ENCODE results near the gene KHDRBS2. TPM values are rescaled to one million over a fixed set of nuclear protein-coding genes. Genes with fewer than 3 reads are reported as not detected.

Gene KHDRBS2
- total and polyA plus RNA-seq, 2 donors (not counting 3 experiments of a cell fraction or from before 2014, with no cell fraction given): not detected

GRCh38 chr6:62296541-62296940, 10.5 kb upstream of the KHDRBS2 start:
- H3K4me3 ChIP-seq (replicated peaks in 1 of 3; ENCODE audit: insufficient read depth in 1 of 3, low read depth in 1 of 3, low read length in 3 of 3): no peak overlapping the region
- DNase-seq (ENCODE audit: low read depth, low spot score): no peak
- no peaks in the 10 kb centered on the region for H3K27me3 ChIP-seq (ENCODE audit: control insufficient read depth in 2 of 2, insufficient read depth in 2 of 2, low read length in 2 of 2)
- no TSS peak for BruUV-seq (replicated peaks)
- TF ChIP-seq EZH2 (IDR thresholded peaks at IDR 0.05; ENCODE audit: borderline replicate concordance, low read depth, low read length, severe bottlenecking) (no peak), JUN (IDR thresholded peaks at IDR 0.05; ENCODE audit: borderline replicate concordance, insufficient read depth, insufficient read length, low read depth) (no peak)
- no peak overlapping the region for H3K27ac ChIP-seq (ENCODE audit: insufficient read depth, low read depth, low read length)
- H3K4me1 ChIP-seq (ENCODE audit: control insufficient read depth, extremely low read depth, insufficient read depth, low read length): no peaks in the 10 kb centered on the region
- no peak overlapping the region for H3K9ac ChIP-seq (replicated peaks; ENCODE audit: extremely low read depth, insufficient read depth, low read length)
- H3K9me1 ChIP-seq (replicated peaks; ENCODE audit: control insufficient read depth, extremely low read depth, insufficient read depth, low read length): no peaks in the 10 kb centered on the region
- FAIRE-seq: no peak
- H4K20me1 ChIP-seq (replicated peaks; ENCODE audit: control insufficient read depth, extremely low read depth, insufficient read depth, low read length): no peaks in the 10 kb centered on the region
- no peak overlapping the region for H3K4me2 ChIP-seq (ENCODE audit: insufficient read depth, low read length)
- intact Hi-C loops (cut with micrococcal nuclease) (no loop called here), dilution Hi-C loops (cut with MboI; ENCODE audit: extremely low pct_ligation_motif_present, low sequenced_read_pairs) (no loop called here)
- H3K36me3 ChIP-seq (ENCODE audit: control insufficient read depth in 2 of 2, extremely low read depth in 1 of 2, insufficient read depth in 2 of 2, low read length in 2 of 2): no peaks in the 10 kb centered on the region
- POLR2A ChIA-PET: no interaction called here
- no peak overlapping the region for H2AFZ ChIP-seq (ENCODE audit: low read depth, low read length)
- H3K79me2 ChIP-seq (ENCODE audit: control insufficient read depth, insufficient read depth, low read length): no peaks in the 10 kb centered on the region
- CTCF ChIA-PET: no interaction called here
- no peaks in the 10 kb centered on the region for H3K9me3 ChIP-seq (replicated peaks; ENCODE audit: control insufficient read depth, insufficient read depth, low read length)

DNA sequence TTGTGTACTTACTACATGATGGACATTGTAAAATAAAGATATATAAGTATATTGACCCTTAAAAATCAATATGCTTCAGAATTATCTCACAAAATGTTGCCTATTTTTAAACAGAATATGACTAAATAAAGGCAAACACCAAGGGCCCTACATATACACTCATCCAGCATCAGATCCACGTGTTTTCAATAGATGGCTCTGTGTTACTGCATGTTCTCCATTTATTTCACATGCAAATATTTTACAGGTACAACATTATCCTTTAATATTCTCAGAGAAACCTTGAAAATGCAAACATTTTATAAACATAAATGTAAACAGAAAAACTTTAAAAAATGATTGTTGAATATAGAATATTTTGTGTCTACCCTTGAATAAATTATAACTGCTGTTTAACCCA, 2.9 kb upstream of the KHDRBS2 start:
- Histone ChIP-seq H3K4me2 (ENCODE audit: insufficient read depth, low read length) (no peak overlapping the region), H3K27me3 (ENCODE audit: control insufficient read depth in 2 of 2, insufficient read depth in 2 of 2, low read length in 2 of 2) (no peaks in the 10 kb centered on the region), H3K4me1 (ENCODE audit: control insufficient read depth, extremely low read depth, insufficient read depth, low read length) (no peaks in the 10 kb centered on the region), H3K9me1 (replicated peaks; ENCODE audit: control insufficient read depth, extremely low read depth, insufficient read depth, low read length) (no peaks in the 10 kb centered on the region), H2AFZ (ENCODE audit: low read depth, low read length) (no peak overlapping the region), H3K79me2 (ENCODE audit: control insufficient read depth, insufficient read depth, low read length) (no peaks in the 10 kb centered on the region), H3K27ac (ENCODE audit: insufficient read depth, low read depth, low read length) (no peak overlapping the region), H3K9me3 (replicated peaks; ENCODE audit: control insufficient read depth, insufficient read depth, low read length) (no peaks in the 10 kb centered on the region), H3K9ac (replicated peaks; ENCODE audit: extremely low read depth, insufficient read depth, low read length) (no peak overlapping the region), H3K36me3 (ENCODE audit: control insufficient read depth in 2 of 2, extremely low read depth in 1 of 2, insufficient read depth in 2 of 2, low read length in 2 of 2) (no peaks in the 10 kb centered on the region), H3K4me3 (replicated peaks in 1 of 3; ENCODE audit: insufficient read depth in 1 of 3, low read depth in 1 of 3, low read length in 3 of 3) (no peak overlapping the region), H4K20me1 (replicated peaks; ENCODE audit: control insufficient read depth, extremely low read depth, insufficient read depth, low read length) (no peaks in the 10 kb centered on the region)
- no TSS peak for BruUV-seq (replicated peaks)
- dilution Hi-C loops (cut with MboI; ENCODE audit: extremely low pct_ligation_motif_present, low sequenced_read_pairs): no loop called here
- TF ChIP-seq EZH2 (IDR thresholded peaks at IDR 0.05; ENCODE audit: borderline replicate concordance, low read depth, low read length, severe bottlenecking) (no peak), POLR2A (IDR thresholded peaks at IDR 0.05; ENCODE audit: low read depth, low read length) (no peak), MAX (IDR thresholded peaks at IDR 0.05; ENCODE audit: insufficient read depth, insufficient read length) (no peak), GATA2 (IDR thresholded peaks at IDR 0.05; ENCODE audit: insufficient read depth, insufficient read length, low read depth, low read length) (no peak), FOS (IDR thresholded peaks at IDR 0.05; ENCODE audit: borderline replicate concordance, insufficient read depth, low read length) (no peak), JUN (IDR thresholded peaks at IDR 0.05; ENCODE audit: borderline replicate concordance, insufficient read depth, insufficient read length, low read depth) (no peak)
- TF ChIP-seq, protein P1, sequence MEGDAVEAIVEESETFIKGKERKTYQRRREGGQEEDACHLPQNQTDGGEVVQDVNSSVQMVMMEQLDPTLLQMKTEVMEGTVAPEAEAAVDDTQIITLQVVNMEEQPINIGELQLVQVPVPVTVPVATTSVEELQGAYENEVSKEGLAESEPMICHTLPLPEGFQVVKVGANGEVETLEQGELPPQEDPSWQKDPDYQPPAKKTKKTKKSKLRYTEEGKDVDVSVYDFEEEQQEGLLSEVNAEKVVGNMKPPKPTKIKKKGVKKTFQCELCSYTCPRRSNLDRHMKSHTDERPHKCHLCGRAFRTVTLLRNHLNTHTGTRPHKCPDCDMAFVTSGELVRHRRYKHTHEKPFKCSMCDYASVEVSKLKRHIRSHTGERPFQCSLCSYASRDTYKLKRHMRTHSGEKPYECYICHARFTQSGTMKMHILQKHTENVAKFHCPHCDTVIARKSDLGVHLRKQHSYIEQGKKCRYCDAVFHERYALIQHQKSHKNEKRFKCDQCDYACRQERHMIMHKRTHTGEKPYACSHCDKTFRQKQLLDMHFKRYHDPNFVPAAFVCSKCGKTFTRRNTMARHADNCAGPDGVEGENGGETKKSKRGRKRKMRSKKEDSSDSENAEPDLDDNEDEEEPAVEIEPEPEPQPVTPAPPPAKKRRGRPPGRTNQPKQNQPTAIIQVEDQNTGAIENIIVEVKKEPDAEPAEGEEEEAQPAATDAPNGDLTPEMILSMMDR (IDR thresholded peaks at IDR 0.05; ENCODE audit: extremely low read depth in 1 of 2, insufficient read depth in 1 of 2, low read depth in 1 of 2, low read length in 2 of 2): no peak
- FAIRE-seq (no peak), DNase-seq (ENCODE audit: low read depth, low spot score) (no peak)
- ChIA-PET POLR2A (no interaction called here), CTCF (no interaction called here)
- intact Hi-C loops (cut with micrococcal nuclease): no loop called here

All from endothelial cell of umbilical vein (primary cell).